22Rv1 (cell line): ENCODE measurements around the gene JPH3.

ENCODE experiments used
- H3K27ac ChIP-seq: fragments of 450-650 bp; 2 replicates; pipeline ENCODE4 v1.5.1; 2017
- ZFX ChIP-seq: fragments of 450-650 bp; IDR thresholded peaks from 2 replicates; pipeline ENCODE4 v1.6.1; 2017; ENCODE audit warnings: antibody characterized with exemption, borderline replicate concordance
- TF ChIP-seq, protein P1 (sequence below): fragments of 450-650 bp; IDR thresholded peaks from 2 replicates; pipeline ENCODE4 v1.5.1; 2017; ENCODE audit warnings: mild to moderate bottlenecking

JPH3 gene

DNA sequence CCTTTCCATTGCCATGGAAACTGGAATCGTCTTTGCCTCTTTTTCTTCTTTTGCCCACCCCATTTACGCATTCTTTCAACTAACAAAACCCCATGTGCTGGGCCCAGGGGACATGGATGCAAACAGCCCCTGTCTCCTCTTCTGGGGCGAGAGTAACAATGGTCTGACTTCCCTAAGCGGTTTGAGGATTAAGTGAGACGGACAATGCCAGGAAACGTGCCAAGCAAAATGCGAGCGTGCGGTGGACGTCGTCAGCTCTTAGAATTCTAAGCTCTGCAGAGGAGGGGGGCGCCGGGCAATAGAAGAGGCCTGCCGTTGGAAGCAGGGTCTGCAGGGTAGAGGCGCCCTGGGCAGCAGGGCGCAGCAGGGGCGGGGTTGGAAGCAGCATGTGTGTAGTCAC, 42.4 kb upstream of the JPH3 start:
- no peak overlapping the region for H3K27ac ChIP-seq
- no peak for TF ChIP-seq ZFX
- TF ChIP-seq, protein P1, sequence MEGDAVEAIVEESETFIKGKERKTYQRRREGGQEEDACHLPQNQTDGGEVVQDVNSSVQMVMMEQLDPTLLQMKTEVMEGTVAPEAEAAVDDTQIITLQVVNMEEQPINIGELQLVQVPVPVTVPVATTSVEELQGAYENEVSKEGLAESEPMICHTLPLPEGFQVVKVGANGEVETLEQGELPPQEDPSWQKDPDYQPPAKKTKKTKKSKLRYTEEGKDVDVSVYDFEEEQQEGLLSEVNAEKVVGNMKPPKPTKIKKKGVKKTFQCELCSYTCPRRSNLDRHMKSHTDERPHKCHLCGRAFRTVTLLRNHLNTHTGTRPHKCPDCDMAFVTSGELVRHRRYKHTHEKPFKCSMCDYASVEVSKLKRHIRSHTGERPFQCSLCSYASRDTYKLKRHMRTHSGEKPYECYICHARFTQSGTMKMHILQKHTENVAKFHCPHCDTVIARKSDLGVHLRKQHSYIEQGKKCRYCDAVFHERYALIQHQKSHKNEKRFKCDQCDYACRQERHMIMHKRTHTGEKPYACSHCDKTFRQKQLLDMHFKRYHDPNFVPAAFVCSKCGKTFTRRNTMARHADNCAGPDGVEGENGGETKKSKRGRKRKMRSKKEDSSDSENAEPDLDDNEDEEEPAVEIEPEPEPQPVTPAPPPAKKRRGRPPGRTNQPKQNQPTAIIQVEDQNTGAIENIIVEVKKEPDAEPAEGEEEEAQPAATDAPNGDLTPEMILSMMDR: no peak

DNA sequence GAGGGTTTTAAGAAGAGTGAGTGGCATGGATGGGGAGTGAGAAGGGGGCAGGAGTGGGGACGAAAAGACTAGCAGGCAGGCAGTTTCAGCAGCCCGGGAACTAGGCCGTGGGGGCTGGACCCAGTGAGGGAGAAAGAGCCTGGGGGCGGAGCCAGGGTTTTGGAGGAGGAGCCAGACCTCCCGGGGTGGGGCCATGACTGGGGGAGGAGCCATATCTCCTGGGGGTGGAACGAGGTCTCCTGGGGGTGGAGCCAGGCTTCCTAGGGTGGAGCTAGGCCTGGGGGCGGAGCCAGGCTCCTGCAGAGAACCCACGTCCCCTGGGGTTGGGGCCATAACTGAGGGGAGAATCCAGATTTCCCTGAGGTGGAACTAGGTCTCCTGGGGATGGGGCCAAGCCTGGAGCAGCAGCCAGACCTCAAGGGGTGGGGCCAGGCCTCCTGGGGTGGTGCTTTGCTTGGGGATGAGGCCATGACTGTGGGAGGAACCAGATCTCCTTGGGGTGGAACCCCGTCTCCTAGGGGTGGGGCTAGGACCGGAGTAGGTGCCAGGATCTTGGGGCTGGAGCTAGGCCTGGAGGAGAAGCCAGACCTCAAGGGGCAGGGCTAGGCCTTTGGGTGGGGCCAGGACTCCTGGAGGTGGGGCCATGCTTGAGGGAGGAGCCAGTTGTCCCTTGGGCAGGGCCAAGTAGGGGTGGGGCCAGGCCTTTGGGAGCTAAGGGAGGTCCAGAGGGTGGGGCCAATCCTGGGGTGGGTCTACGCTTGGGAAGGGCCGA, 41.7 kb upstream of the JPH3 start:
- TF ChIP-seq, protein P1: no peak
- no peak for TF ChIP-seq ZFX
- H3K27ac ChIP-seq: 0 out of 2 replicates have a peak overlapping the region, but pooled peaks have one; percentile 29

DNA sequence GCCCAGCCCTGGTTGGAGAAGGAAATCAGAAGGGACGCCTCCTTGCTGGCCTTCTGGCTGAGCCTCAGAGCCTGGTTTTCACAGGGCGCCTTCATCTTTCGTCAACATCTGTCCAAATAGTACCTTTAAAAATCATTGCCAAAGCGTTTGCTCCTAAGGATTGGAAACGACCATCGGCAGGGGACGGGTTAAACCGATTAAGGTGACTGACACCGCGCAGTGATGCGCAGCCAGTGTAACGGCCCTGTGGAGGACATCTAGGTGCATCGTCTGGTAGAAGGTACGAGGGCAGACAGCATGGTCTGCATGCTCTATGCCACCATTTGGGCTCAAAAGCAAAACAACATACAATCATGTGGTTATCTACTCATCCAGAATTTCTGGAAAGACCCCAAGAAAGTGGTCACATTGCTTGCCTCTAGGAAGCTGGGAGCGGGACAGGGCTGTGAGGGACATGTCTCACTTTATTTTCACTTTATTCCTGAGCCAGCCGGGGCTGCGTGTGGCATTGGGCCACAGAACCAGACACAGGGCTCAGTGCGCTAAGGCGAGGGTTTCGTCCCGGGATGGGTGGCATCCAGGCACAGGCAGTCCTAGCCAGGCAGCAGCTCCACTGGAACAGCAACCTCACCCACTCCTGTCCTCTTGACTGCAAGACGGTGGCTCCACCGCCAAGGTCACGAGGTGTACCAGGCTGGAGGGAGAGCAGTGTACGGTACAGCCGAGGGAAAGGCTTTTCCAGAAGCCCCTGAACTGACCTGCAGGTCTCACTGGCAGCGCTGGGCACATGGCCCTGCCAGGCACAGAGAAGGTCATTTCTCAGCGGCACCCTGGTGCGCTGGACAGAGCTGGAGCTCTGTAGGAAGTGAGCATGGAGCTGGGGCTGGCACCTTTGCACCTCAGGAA, 40.9 kb upstream of the JPH3 start:
- no peak overlapping the region for H3K27ac ChIP-seq
- TF ChIP-seq, protein P1: no peak
- TF ChIP-seq ZFX: no peak

DNA sequence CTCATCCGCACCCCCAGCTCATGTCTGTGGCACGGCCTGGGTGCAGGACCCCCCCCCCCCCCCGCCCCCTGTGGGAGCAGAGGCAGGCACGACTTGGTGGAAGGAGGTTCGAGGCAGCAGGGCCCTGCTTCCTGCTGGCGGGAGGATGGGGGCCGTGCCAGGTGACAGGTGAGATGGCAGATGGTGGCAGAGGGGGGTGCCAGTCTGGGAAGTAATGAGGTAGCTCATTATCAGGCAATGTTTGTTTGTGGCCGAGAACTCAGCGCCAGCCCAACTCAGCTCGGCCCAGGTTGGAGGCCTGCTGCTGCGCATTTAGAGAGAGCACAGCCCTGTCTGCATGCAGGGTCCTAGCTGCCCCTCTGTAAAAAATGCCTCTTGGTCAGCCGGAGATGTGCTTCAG, 40.1 kb upstream of the JPH3 start:
- H3K27ac ChIP-seq: no peak overlapping the region
- TF ChIP-seq ZFX: no peak
- TF ChIP-seq, protein P1: no peak

DNA sequence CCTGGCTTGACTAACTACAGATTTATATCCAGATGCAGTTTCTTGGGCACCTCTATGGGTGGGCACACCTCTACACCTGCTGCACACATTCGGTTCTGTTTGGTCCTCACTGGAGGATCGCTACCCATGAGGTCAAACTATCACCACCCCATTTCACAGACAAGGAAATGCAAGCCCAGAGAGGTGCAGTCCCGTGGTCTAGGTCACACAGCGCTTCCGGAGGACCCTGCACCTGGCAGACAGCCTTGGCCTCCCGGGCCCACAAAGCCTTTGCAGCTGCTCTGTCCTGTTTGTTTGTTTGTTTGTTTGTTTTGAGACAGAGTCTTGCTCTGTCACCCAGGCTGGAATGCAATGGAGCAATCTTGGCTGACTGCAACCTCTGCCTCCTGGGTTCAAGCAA, 39.3 kb upstream of the JPH3 start:
- no peak for TF ChIP-seq ZFX
- TF ChIP-seq, protein P1: no peak
- no peak overlapping the region for H3K27ac ChIP-seq

DNA sequence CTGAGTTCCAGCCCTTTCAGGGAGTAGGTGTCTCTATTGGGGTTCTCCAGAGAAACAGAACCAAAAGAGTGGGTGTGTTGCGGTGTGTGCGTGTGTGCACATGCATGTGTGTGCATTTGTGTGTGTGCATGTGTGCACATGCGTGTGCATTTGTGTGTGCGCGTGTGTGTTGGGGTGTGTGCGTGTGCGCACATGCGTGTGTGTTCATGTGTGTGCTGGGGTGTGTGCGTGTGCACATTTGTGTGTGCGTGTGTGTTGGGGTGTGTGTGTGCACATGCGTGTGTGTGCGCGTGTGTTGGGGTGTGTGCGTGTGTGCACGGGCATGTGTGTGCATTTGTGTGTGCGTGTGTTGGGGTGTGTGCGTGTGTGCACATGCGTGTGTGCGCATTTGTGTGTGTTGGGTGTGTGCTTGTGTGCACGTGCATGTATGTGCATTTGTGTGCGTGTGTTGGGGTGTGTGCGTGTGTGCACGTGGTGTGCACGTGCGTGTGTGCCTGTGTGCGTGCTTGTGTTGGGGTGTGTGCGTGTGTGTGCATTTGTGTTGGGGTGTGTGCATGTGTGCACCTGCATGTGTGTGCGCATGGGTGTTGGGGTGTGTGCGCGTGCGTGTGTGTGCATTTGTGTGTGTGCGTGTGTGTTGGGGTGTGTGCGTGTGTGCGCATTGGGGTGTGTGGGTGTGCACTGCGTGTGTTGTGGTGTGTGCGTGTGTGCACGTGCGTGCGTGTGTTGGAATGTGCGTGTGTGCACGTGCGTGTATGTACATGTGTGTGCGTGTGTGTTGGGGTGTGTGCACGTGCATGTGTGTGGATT, 38.4 kb upstream of the JPH3 start:
- TF ChIP-seq, protein P1: no peak
- TF ChIP-seq ZFX: no peak

More for the DNA sequence above, 38.4 kb upstream of the JPH3 start:
- no peak overlapping the region for H3K27ac ChIP-seq
